Stimulated activated CD8-positive, alpha-beta memory T cell treated with anti-CD3 and anti-CD28 coated beads, Interleukin-15, amount 100 ng/mL, for 1 hour (primary cell): ENCODE measurements around the gene NUS1.
"Not testable (repeated sequence)": the region's sequence is repeated elsewhere in the genome, so short reads cannot be mapped to it uniquely, and the experiment has no call there.

Experiments
- DNase-seq: peaks from one replicate; pipeline ENCODE4 v3.0.0-alpha.2; 2020; ENCODE audit warnings: low read depth

NUS1 gene

DNA sequence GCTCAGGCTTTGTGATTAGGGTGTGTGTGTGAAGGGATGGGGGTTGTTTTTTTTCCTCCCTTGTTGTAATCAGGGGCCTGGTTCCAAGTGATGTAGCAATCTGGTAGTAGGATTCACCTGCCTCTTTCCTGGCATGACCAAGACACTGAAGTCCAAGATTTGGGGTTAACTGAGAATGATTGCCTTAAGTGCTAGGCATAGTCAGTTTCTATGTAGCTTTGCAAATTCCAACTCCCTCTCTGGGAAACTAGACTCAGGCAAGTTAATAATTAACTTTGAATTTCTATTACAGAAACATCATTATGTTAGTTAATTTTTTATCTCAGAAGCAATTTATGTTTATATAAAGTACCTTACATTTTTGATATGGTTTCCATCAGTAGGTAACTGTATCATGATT, 43.6 kb downstream of the NUS1 start:
- DNase-seq = no peak

- DNase-seq = not testable (repeated sequence)
Observed at GRCh38 chr6:117721520-117721919, 46.3 kb downstream of the NUS1 start.

- DNase-seq = no peak
Observed at GRCh38 chr6:117728626-117729025, 53.4 kb downstream of the NUS1 start.

GRCh38 chr6:117729613-117730012, 54.3 kb downstream of the NUS1 start:
- DNase-seq = no peak

DNA sequence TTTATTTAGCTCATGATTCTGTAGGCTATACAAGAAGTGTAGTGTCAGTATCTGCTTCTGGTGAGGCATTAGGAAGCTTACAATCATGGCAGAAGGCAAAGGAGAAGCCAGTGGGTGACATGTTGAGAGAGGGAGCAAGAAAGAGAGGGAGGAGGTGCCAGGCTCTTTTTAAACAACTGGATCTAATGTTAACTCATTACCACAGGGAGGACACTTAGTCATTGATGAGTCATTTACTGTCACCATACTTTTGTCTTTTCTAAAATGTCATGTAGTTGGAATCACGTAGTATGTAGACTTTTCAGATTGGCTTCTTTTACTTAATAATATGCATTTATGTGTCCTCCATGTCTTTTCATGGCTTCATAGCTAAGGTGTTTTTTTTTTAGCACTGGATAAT, 58.1 kb downstream of the NUS1 start:
- no peak for DNase-seq

GRCh38 chr6:117739869-117740268, 64.6 kb downstream of the NUS1 start:
- no peak for DNase-seq

DNA sequence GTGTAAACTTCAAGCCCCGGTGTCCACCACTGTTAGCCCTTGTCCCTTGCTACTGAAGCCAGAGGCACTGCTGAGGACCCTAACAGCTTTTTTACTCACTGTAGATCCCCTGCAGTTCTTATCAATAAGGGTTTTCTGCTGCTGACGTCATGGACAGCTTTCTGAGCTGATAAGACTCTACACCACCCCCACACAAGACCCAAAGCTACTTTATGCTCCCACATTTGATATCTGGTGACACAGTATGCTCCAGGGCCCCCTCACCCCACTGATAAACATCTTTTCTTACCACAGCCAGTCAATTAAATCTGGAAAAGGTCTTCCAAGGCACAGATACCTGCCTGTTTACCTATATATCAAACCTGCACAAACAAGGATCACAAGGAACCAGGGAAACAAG, 65.3 kb downstream of the NUS1 start:
- DNase-seq = no peak

DNA sequence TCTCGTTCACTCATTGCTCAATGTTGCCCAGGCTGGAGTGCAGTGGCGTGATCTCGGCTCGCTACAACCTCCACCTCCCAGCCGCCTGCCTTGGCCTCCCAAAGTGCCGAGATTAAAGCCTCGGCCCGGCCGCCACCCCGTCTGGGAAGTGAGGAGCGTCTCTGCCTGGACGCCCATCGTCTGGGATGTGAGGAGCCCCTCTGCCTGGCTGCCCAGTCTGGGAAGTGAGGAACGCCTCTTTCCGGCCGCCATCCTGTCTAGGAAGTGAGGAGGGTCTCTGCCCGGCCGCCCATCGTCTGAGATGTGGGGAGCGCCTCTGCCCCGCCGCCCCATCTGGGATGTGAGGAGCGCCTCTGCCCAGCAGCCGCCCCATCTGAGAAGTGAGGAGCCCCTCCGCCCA, 75.4 kb downstream of the NUS1 start:
- DNase-seq = not testable (repeated sequence)
